Coronary artery (tissue), 2 donors: ENCODE results near the gene TMEM108.
"Not testable (repeated sequence)": the region's sequence is repeated elsewhere in the genome, so short reads cannot be mapped to it uniquely, and the experiment has no call there.

Experiments
- DNase-seq: peaks from one replicate; pipeline ENCODE4 v3.0.0-alpha.2; 2017; ENCODE audit warnings: low spot score
- H3K27ac ChIP-seq, 2 donors: fragments of 200-600 bp; sonication (generic); one replicate each; pipeline ENCODE4 v1.5.1; 2016 to 2019
- H3K4me3 ChIP-seq: fragments of 200-600 bp; sonication (generic); 2 replicates; pipeline ENCODE4 v1.5.1; 2016; ENCODE audit warnings: mild to moderate bottlenecking, moderate library complexity
- CTCF ChIP-seq: fragments of 200-600 bp; sonication (generic); IDR thresholded peaks from one replicate; pipeline ENCODE4 v1.5.1; 2019; ENCODE audit warnings: antibody characterized with exemption

Gene TMEM108

GRCh38 chr3:133038089-133038730 is at the start of gene TMEM108:
TSS of gene TMEM108 (plus strand) at chr3:133038391.
- TF ChIP-seq CTCF, result no peak
- Histone ChIP-seq H3K4me3 (peak within 1 kb of the TSS; percentile 81), H3K27ac (peak within 1 kb of the TSS; percentile 19 to 37)
- DNase-seq, result peak; percentile 81

- Histone ChIP-seq H3K27ac (no peak overlapping the region), H3K4me3 (no peak overlapping the region)
- DNase-seq, result no peak
- no peak for TF ChIP-seq CTCF
Measured at GRCh38 chr3:132995971-132996370, 42.2 kb upstream of the TMEM108 start.

- DNase-seq, result no peak
- H3K4me3 ChIP-seq, result no peak overlapping the region
- no peak for TF ChIP-seq CTCF
- H3K27ac ChIP-seq, result no peak overlapping the region
Measured at GRCh38 chr3:132997404-132998185, 40.6 kb upstream of the TMEM108 start.

- not testable (repeated sequence) for H3K4me3 ChIP-seq, DNase-seq, H3K27ac ChIP-seq
Measured at GRCh38 chr3:133005032-133005431, 33.2 kb upstream of the TMEM108 start.

- TF ChIP-seq CTCF, result no peak
- DNase-seq, result no peak
- H3K4me3 ChIP-seq, result no peak overlapping the region
- no peak overlapping the region for H3K27ac ChIP-seq
Measured at GRCh38 chr3:133007601-133008000, 30.6 kb upstream of the TMEM108 start.

- no peak for TF ChIP-seq CTCF
- H3K27ac ChIP-seq, result no peak overlapping the region
- H3K4me3 ChIP-seq, result no peak overlapping the region
- no peak for DNase-seq
Measured at GRCh38 chr3:133014325-133014724, 23.9 kb upstream of the TMEM108 start.

- not testable (repeated sequence) for H3K27ac ChIP-seq, H3K4me3 ChIP-seq, DNase-seq
Measured at GRCh38 chr3:133015573-133015972, 22.6 kb upstream of the TMEM108 start.

GRCh38 chr3:133016838-133017309 is 21.3 kb upstream of the TMEM108 start:
- DNase-seq, result no peak
- TF ChIP-seq CTCF, result no peak
- no peak overlapping the region for H3K27ac ChIP-seq
- no peak overlapping the region for H3K4me3 ChIP-seq
